NCI-H2227 (cell line): Measurements from ENCODE around the gene AK2.
"Not testable (repeated sequence)": the region's sequence is repeated elsewhere in the genome, so short reads cannot be mapped to it uniquely, and the experiment has no call there.

Source experiments
- DNase-seq: peaks from one replicate; lab custom pipeline; 2025; ENCODE audit not compliant: unreplicated experiment; lab: John Stamatoyannopoulos, UW

Gene AK2

GRCh38 chr1:33001282-33001681, 35.4 kb downstream of the AK2 start:
- DNase-seq = no peak

- no peak for DNase-seq
These were observed 36.2 kb downstream of the AK2 start for GRCh38 chr1:33000427-33001026.

- no peak for DNase-seq
These were observed 37.7 kb downstream of the AK2 start for GRCh38 chr1:32998997-32999396.

GRCh38 chr1:32998064-32998463, 38.6 kb downstream of the AK2 start:
- no peak for DNase-seq

GRCh38 chr1:32997381-32997891, 39.2 kb downstream of the AK2 start:
- no peak for DNase-seq

- DNase-seq = not testable (repeated sequence)
These were observed 43.4 kb downstream of the AK2 start for GRCh38 chr1:32993324-32993636.

- no peak for DNase-seq
These were observed 44.0 kb downstream of the AK2 start for GRCh38 chr1:32992489-32993323.

- no peak for DNase-seq
These were observed 44.7 kb downstream of the AK2 start for GRCh38 chr1:32991819-32992488.

- DNase-seq = no peak
These were observed 45.3 kb downstream of the AK2 start for GRCh38 chr1:32991386-32991785.

- no peak for DNase-seq
These were observed 45.8 kb downstream of the AK2 start for GRCh38 chr1:32990887-32991286.

- no peak for DNase-seq
These were observed 47.3 kb downstream of the AK2 start for GRCh38 chr1:32989160-32990050.

- DNase-seq = no peak
These were observed 48.0 kb downstream of the AK2 start for GRCh38 chr1:32988665-32989064.

GRCh38 chr1:32985226-32985625, 51.5 kb downstream of the AK2 start:
- no peak for DNase-seq

- DNase-seq = peak; percentile 40
These were observed 52.1 kb downstream of the AK2 start for GRCh38 chr1:32984455-32985171.

GRCh38 chr1:32984090-32984454, 52.6 kb downstream of the AK2 start:
- no peak for DNase-seq

- DNase-seq = no peak
These were observed 53.7 kb downstream of the AK2 start for GRCh38 chr1:32983020-32983419.

- no peak for DNase-seq
These were observed 55.4 kb downstream of the AK2 start for GRCh38 chr1:32981003-32981901.

- no peak for DNase-seq
These were observed 56.6 kb downstream of the AK2 start for GRCh38 chr1:32980080-32980479.

GRCh38 chr1:32978854-32979253, 57.8 kb downstream of the AK2 start:
- no peak for DNase-seq
